ENCODE measurements around the gene TRAF3IP3.

DNA sequence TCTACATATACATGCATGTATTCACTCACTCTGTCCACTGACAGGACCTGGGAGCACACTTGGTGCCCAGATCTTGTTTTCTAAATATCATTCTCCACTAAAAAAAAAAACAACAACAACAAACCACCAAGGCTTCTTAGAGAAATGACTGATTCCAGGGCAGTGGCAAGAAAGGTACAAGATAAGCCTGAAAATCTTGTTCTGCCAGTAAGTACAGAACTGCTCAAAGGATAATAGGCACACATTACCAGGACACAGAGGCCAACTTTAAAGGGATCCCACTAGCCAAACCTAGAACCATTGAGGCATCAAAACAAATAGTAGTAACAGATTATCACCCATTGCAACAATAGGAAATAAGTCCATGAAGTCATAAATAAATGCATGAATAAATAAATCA lies 40.5 kb upstream of the TRAF3IP3 start:
- TF ChIP-seq CTCF (IDR thresholded peaks at IDR 0.05 in 2 of 3, conservative IDR thresholded peaks at IDR 0.05 in 1 of 3; ENCODE audit: borderline replicate concordance in 1 of 3, insufficient read depth in 1 of 3, low read depth in 2 of 3, low read length in 2 of 3) (no peak), POLR2AphosphoS5 (IDR thresholded peaks at IDR 0.05; ENCODE audit: low read depth, low read length) (no peak), POLR2A (IDR thresholded peaks at IDR 0.05; ENCODE audit: borderline replicate concordance, extremely low read depth, insufficient read depth, insufficient read length) (no peak), ZNF274 (IDR thresholded peaks at IDR 0.05; ENCODE audit: low read depth, low read length) (no peak), FOSL1 (IDR thresholded peaks at IDR 0.05; ENCODE audit: low read depth) (no peak), SP1 (IDR thresholded peaks at IDR 0.05; ENCODE audit: low read depth) (no peak), JUND (IDR thresholded peaks at IDR 0.05) (no peak), YY1 (IDR thresholded peaks at IDR 0.05; ENCODE audit: extremely low read depth, insufficient replicate concordance, low read depth, low read length) (no peak), EZH2 (IDR thresholded peaks at IDR 0.05) (no peak), RAD21 (IDR thresholded peaks at IDR 0.05; ENCODE audit: low read depth) (no peak), EZH2phosphoT487 (IDR thresholded peaks at IDR 0.05; ENCODE audit: borderline replicate concordance) (no peak)
- TF ChIP-seq, protein P1, sequence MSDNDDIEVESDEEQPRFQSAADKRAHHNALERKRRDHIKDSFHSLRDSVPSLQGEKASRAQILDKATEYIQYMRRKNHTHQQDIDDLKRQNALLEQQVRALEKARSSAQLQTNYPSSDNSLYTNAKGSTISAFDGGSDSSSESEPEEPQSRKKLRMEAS (IDR thresholded peaks at IDR 0.05): no peak
